NCI-H69 (cell line): ENCODE data around the gene PAPPA2.
A peak's percentile ranks its signal among the peaks of the same experiment; 100 is the strongest.

Experiments used
- DNase-seq: peaks from one replicate; lab custom pipeline; 2025; lab: John Stamatoyannopoulos, UW

The PAPPA2 gene

DNA sequence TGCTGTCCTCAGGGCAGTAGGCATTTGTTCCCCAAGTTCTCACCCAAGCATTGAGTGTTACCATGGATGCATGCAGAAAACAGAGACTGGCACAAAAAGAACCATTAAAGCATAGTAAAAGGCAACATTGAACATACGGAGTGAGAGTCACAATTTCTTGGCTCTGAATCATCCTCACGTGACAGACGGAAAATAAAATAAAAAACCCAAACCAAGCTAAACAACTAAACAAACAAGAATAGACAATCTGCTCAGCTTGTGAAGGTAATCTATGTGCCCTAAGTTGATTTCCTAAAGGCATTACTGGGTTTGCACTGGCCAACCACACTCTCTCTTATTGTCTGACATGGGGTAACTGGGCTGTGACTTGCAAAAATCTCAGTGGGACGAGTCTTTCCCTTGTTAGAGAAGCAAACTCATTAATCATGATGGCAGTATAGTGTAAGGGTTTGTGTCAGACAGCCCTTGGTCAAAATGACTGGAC lies 395.5 kb downstream of the PAPPA2 start:
- DNase-seq: no peak

DNA sequence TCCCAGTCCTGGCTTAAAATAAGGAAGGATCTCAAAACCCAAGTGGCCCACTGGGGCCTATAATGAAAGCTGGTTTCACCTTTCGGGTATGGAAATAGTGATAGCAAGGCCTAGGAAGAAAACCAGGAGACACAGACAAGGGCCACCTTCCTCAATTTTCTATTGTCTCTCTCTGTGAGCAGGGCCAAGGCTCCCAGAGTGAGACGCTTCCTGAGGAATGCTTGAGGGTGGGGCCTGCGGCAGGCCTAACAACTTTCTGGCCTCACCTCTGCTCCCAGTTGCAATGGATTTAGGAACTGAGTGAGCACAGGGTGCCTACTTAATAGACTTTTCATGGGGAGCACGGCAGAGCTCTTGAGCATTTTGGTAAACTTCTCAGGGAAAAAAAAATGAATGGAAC lies 400.6 kb downstream of the PAPPA2 start:
- no peak for DNase-seq

DNA sequence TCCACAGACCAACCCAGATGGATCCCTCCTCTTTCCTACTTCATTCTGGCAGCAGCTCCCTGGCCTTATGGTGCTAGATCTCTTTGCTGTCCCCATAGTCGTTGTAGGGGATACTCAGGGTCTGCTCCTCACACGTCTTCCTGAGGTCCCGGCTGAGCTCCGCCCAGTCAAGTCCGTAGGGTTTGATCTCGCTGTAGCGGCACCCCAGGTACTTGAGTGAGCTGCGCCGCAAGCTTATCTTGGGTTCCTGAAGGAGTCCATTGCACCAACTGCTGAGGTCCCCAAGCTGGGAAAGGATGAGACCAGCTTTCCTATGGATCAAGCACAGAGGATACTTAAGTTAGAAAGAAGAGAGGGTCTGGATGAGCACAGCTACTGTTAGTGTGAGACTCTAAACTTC lies 401.2 kb downstream of the PAPPA2 start:
- DNase-seq: no peak

DNA sequence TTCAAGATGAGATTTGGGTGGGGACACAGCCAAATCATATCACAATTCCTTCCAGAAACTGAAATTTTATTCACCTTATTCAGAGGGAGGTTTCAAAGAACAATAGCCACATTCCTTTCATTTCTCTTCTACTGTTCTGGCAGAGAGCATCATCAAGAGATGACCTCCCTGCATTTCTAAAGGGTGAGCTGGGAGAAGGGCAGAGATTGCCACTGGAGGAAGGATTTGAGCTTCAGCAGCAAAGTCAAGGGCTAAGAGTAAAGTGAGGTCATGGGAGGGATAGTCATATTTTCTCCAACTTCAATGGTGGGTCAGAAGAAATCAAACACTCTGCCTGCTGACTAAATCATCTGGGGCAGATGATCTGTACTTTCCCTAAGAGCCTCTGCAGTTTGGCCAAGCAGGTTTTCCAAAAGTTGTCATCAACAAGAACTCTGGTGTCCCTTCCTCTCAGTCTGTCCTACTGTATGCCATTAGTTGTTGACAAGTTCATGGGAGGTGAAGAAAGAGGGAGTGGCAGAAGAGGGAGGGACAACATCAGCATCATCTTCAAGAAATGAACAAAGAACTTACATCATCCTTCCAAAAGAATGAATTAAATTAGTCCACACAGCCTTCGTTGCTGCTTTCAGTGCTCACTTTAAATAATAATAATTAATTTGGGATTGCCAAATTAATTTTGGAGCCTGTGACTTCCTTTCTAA lies 403.2 kb downstream of the PAPPA2 start:
- no peak for DNase-seq

DNA sequence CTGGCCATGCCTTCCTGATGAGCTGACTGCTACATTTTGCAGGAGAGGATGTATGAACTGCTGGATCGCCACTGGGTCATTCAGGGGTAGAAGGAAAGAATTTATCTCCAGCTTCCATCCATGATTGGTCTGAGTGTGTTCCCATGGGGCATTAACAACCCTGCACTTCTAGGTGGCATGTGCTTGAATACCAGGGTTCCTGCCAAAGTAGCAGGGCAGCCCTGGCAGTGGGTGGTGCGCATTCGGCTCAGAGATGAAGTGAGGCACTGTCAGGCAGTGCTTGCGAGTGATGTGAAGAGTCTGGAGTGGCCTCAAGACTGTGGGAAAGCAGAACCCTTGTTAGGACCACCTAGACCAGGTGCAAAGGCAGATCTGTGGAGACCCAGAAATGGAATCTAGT lies 406.6 kb downstream of the PAPPA2 start:
- DNase-seq: no peak

DNA sequence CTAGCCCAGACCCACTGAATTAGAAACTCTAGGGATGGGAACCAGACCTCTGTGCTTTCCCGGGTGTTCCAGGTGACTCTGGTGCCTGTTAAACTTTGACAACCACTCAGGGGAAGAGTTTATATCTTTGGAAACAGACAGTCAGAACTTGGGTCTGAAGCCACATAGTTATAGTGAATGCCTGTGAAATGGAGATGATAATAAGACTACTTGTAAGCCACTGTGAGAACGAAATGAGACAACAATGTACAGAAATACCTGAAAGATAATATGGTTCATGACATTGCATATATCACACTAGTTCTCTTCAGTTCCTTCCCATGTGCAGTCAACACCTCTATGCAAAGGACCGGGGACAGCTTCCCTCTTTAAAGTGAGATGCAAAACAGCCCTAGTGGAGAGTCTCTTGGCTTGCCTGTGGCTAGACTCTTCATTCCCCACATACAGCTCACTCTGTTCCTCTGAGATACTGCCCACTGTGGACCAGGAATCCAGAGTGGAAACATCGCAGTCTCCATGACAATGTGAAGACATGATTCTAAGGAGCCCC lies 414.1 kb downstream of the PAPPA2 start:
- no peak for DNase-seq

DNA sequence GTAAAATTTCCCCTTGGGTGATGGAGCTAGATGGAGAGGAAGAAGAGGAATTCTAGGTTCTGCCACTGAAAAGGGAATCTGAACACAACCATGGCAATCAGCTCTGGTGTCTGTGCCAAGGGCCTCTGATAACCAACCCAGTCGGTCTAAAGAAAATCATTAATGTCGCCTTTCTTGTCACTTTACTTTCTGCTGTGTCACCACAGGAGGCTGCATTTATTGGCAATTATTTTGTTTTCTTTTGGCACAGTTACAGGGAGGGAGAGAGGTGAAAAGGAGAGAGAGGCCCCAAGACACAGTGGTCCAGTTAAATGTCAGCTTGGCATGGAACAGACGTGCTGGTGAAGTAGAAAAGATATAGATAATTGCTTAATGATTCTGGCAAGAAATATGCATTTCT lies 414.6 kb downstream of the PAPPA2 start:
- DNase-seq: no peak

DNA sequence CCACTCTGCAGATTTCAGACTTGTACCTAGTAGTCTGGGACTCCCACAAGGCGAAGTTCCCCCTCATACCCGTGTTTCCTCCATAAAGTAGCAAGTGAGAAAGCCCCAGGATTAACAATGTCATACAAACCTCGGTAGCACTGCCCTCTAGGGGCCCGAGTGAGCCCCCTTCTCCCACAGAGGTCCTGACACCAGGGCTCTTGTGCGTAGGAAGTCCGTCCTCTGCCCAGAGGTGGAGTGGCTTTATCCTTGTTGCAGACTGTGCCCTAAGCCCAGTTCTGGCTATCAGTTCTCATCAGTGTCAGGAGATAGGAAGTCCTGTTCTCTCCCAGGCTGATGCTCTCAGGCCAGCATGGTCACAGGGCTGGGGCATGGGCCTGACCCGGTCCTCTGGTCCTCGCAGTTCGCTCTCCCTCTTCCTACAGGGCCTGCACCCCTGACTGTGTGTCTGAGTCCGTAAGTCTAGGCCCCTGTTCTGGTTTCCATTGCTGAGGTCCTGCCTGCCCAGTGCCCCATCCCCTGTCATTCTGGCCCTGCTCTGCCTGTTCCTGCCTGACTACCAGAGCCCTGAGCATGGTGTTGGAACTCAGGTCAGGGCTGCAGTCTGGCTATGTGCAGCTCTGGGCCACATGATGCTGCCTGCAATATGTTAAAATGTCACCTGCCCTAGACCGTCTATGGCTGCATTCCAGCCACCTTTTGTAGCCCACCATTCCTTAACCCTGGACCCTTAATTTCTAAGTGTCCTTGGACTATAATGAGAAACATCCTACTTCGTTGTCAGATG lies 416.0 kb downstream of the PAPPA2 start:
- no peak for DNase-seq

DNA sequence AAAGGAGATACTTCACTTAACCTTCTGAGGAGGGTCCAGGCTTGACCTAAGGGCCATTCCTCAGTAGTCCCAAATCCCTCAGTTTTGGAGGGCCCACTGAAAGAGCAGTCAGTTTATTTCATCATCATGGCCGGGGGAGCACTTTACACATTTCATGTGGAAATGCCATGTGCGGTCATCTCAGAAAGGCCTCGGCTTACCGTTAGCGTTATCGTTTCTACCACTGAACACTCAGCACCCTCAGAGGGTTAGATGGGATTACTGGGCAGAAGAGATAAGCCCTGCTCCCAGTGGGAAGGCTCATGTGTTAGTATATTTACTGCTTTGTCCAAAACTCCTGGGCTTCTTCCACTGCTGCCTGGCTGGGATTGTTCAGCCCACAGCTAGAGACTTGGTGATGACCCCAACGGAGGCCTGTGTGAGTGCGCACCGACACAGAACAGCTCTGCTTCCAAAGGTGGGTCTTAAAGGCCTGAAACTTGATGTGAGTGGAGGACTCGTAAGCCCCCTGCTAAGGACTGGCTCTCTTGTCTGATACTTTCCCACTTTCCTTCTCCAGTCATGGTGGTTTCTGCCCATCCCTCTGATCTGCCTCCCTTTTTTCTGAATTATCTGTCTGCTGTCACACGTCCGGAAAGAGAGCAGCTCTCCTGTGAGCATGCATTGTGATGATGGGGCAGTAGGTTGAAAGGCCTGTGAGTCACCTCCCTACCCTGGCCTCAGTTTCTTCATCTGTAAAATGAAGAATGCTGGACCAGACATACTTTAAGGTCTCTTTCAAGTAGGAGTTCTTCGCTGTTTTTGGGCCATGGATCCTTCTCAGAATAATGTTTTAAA lies 417.0 kb downstream of the PAPPA2 start:
- DNase-seq: no peak

DNA sequence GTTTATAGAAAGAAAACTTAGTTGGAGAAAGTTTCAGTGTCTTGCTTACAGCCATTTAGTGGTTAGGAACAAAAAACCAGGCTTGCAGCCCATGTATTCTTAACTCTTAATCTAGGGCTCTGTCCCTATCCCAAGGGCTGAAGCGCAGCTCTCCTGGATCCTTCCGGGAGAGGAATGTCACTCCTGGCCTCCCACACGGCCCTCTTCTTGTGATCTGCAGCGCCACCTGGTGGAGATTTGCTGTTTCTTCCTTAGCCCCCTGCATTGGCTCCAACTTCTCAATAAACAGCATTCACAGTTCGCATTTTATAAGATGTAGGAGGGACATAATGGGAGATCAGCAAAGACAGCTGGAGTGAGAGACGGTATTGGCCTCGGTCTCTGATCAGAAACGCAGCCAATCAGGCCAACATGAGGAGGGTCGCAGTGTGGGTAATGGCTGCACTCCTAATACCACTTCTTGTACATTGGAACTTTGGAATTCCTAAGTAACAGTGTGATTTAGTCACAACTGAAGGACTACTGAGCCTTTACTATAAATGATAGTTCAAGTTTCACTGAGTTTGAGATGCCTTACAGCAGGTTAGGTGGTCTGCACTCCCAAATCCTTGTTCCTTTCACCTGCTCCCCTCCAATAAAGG lies 418.1 kb downstream of the PAPPA2 start:
- DNase-seq: peak; percentile 65

DNA sequence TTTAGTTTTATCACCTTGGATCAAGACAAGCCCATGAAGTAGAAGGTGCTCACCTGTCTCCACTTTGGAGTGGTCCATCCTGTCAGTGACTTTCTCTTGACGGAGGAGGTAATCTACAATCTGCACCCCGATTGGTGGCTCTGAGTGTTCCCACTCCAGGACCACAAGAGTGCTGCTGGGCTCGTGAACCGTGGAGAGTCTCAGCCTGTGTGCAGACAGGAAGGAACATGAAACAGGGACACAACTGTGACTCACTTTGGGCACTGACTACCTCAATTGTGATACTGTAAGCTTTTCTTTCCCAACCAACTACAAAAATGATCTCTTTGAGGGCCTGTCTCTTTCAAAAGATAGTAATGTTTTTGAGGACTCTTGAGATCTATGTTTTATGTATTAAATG lies 421.3 kb downstream of the PAPPA2 start:
- DNase-seq: no peak

DNA sequence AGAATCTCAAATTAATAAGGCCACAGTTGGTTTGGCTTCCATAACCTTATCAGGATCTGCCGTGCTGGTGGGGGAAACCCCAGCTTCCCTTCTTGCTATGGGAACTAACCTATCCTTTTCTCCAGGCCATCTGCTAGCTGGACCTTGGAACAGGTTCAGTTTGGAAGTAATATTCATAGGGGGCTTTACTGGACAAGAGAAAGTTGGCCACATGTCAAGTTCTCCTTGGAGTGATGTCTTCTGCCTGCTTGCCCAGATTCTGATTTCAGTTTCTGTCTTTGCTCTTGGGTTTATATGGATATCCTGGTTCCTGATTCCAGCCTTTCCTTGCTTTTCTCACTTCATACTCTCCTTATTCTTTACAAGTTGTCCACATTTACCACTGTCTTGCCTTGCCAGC lies 421.9 kb downstream of the PAPPA2 start:
- DNase-seq: no peak

DNA sequence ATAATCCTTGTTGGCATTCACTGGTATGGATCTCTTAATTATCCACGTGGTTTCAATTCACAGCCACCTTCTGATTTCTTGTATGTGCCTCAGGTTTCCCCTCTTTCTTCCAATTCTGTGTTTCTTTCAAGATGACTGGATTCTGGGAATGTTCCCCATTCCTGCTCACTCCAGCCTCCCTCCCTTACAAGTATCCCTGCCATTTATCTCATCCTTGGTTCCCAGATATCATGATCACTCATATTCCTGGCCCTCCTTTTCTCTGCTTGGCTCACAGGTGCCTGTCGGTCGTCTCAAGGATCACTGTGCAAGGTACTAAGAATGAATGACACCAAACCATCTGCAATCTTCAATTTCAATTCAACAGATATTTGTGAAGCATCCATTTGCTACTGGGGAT lies 422.4 kb downstream of the PAPPA2 start:
- DNase-seq: no peak

DNA sequence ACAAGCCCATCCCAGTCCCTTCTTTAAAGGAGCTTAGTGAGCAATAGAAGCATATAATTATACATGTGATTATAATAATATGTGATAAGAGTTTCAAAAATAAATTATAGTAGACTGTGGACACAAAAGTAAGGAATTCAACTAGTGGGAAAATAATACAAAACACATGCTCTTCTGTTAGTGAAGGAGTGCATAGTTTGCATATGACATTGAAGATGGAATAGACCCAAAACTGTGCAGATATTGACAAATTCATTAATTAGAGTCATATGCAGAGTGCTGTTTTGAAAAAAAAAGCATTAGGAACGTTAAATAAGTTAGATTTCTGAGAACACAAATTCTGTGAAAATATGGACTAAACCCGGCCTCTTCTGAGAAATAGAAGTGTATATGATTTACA lies 422.8 kb downstream of the PAPPA2 start:
- DNase-seq: no peak

DNA sequence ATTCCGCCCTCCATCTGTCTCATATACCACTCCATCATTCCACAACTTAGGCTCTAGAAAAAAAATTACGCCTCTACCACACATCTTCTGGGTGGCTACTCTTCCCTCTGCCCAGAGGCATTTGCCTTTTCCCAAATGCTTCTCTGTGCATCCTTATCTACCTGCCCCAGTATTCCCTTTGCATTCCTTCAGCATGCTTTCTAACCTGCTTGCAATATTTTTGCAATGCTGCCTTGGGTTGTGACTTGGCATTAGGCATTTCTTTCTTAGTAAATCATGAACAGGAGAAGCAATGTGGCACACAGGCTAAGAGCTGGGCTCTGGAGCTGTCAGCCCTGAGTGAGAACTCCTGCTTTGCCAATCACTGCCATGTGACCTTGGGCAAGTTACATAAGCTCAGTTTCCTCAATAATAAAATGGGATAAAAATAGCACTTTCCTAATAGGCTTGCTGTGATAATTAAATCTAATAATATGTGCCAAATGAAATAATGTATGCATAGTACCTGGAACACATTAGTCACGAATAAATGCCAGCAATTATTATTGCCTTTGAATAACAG lies 425.6 kb downstream of the PAPPA2 start:
- no peak for DNase-seq

DNA sequence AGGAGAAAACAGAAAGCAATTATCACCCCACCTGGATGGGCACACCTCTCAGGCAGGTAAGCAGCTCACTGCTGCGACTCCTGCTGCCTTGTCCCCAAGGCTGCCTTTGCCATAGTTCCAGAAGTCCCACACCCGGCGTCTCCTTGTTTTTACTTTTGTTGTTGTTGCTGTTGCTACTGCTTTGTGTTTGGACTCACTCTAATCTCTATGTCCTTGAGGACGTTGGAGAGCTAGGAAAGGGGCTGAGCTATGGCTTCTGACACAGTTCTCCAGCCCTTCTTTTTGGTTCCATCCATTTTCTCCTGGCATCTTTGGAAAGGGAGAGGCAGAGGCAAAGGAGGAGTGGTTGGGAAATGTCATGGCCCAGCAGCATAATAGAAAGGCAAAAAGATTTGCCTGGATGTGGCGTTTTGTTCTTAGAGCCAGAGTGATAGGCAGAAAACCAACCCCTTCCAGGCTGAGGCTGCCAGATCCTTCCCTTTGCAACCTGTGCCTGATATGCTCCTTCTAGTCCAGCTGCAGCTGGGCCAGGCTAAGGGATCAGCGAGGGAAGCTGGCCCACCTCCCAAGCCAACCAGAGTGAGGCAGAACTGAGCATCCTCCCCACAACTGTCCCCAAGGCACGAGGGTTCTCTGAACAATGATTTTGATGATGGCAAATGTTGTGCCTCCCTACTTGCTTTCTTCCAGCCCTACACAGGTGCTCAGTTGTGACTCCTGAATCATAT lies 430.8 kb downstream of the PAPPA2 start:
- no peak for DNase-seq

DNA sequence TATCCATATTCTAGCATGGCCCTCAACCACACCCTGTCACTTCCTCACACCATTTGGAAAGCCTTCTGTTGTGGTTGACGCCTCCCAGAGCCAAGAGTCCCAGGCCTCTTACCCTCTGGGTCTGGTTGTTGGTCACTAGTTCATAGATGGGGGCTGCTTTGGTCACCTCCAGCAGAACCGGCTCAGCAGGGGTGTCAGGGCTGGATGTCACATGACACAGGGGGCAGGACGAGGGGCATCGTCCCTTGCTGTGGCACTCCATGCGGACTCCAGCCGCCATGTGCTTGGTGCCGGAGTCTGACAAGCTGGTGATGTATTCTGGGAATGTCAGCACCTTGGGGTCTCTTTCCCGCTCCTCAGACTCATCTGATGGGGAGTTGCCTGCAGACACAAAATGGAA lies 431.5 kb downstream of the PAPPA2 start:
- DNase-seq: no peak
